ENCODE data around the gene TEDC1.

GRCh38 chr14:105536051-105536450 is 45.0 kb downstream of the TEDC1 start:
- TF ChIP-seq PATZ1 (CRISPR knock-in tag; IDR thresholded peaks at IDR 0.05; ENCODE audit: borderline replicate concordance) (no peak), CSRNP3 (CRISPR knock-in tag; IDR thresholded peaks at IDR 0.05) (no peak), ZC3H10 (CRISPR knock-in tag; IDR thresholded peaks at IDR 0.05) (no peak), ZFP3 (CRISPR knock-in tag; IDR thresholded peaks at IDR 0.05) (no peak), TOX (CRISPR knock-in tag; IDR thresholded peaks at IDR 0.05; ENCODE audit: borderline replicate concordance) (no peak), CSDC2 (CRISPR knock-in tag; IDR thresholded peaks at IDR 0.05) (no peak)
- TF ChIP-seq, protein P1, sequence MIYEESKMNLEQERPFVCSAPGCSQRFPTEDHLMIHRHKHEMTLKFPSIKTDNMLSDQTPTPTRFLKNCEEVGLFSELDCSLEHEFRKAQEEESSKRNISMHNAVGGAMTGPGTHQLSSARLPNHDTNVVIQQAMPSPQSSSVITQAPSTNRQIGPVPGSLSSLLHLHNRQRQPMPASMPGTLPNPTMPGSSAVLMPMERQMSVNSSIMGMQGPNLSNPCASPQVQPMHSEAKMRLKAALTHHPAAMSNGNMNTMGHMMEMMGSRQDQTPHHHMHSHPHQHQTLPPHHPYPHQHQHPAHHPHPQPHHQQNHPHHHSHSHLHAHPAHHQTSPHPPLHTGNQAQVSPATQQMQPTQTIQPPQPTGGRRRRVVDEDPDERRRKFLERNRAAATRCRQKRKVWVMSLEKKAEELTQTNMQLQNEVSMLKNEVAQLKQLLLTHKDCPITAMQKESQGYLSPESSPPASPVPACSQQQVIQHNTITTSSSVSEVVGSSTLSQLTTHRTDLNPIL (CRISPR knock-in tag; IDR thresholded peaks at IDR 0.05; ENCODE audit: low read depth): no peak
- TF ChIP-seq, protein P2, sequence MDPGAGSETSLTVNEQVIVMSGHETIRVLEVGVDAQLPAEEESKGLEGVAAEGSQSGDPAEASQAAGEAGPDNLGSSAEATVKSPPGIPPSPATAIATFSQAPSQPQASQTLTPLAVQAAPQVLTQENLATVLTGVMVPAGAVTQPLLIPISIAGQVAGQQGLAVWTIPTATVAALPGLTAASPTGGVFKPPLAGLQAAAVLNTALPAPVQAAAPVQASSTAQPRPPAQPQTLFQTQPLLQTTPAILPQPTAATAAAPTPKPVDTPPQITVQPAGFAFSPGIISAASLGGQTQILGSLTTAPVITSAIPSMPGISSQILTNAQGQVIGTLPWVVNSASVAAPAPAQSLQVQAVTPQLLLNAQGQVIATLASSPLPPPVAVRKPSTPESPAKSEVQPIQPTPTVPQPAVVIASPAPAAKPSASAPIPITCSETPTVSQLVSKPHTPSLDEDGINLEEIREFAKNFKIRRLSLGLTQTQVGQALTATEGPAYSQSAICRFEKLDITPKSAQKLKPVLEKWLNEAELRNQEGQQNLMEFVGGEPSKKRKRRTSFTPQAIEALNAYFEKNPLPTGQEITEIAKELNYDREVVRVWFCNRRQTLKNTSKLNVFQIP (CRISPR knock-in tag; IDR thresholded peaks at IDR 0.05; ENCODE audit: borderline replicate concordance, low read depth): no peak

All from SK-N-SH treated with all-trans-retinoic acid at 6 μM for 48 hours (cell line).